HEK293T (cell line): Measurements from ENCODE around the gene VAMP2.

Experiments used
- ARNT ChIP-seq: fragments of 450-650 bp; IDR thresholded peaks from 2 replicates; pipeline ENCODE4 v1.6.1; 2017; ENCODE audit warnings: mild to moderate bottlenecking
- BHLHE40 ChIP-seq: fragments of 450-650 bp; IDR thresholded peaks from 2 replicates; pipeline ENCODE4 v1.6.1; 2016; ENCODE audit warnings: mild to moderate bottlenecking, moderate library complexity, borderline replicate concordance
- CTBP1 ChIP-seq: fragments of 450-650 bp; IDR thresholded peaks from 2 replicates; pipeline ENCODE4 v1.6.1; 2016; ENCODE audit warnings: borderline replicate concordance
- ELF4 ChIP-seq: fragments of 450-650 bp; IDR thresholded peaks from 2 replicates; pipeline ENCODE4 v1.6.1; 2017; ENCODE audit warnings: antibody characterized with exemption
- FOXA1 ChIP-seq: fragments of 450-650 bp; IDR thresholded peaks from 2 replicates; pipeline ENCODE4 v1.6.1; 2016; ENCODE audit warnings: mild to moderate bottlenecking
- FOXM1 ChIP-seq: fragments of 450-650 bp; IDR thresholded peaks from 2 replicates; pipeline ENCODE4 v1.6.1; 2017; ENCODE audit warnings: mild to moderate bottlenecking, borderline replicate concordance
- L3MBTL2 ChIP-seq: fragments of 450-650 bp; conservative IDR thresholded peaks from 2 replicates; pipeline ENCODE4 v1.6.1; 2016; ENCODE audit warnings: mild to moderate bottlenecking
- NFRKB ChIP-seq: fragments of 450-650 bp; IDR thresholded peaks from 2 replicates; pipeline ENCODE4 v1.6.1; 2016; ENCODE audit warnings: mild to moderate bottlenecking, moderate library complexity
- PKNOX1 ChIP-seq: fragments of 450-650 bp; IDR thresholded peaks from 2 replicates; pipeline ENCODE4 v1.6.1; 2016
- SP1 ChIP-seq: fragments of 450-650 bp; IDR thresholded peaks from 2 replicates; pipeline ENCODE4 v1.6.1; 2017
- SUZ12 ChIP-seq: fragments of 450-650 bp; IDR thresholded peaks from 2 replicates; pipeline ENCODE4 v1.6.1; 2016; ENCODE audit warnings: mild to moderate bottlenecking
- TARDBP ChIP-seq: fragments of 450-650 bp; IDR thresholded peaks from 2 replicates; pipeline ENCODE4 v1.6.1; 2016
- ZNF384 ChIP-seq: fragments of 450-650 bp; IDR thresholded peaks from 2 replicates; pipeline ENCODE4 v1.6.1; 2016

DNA sequence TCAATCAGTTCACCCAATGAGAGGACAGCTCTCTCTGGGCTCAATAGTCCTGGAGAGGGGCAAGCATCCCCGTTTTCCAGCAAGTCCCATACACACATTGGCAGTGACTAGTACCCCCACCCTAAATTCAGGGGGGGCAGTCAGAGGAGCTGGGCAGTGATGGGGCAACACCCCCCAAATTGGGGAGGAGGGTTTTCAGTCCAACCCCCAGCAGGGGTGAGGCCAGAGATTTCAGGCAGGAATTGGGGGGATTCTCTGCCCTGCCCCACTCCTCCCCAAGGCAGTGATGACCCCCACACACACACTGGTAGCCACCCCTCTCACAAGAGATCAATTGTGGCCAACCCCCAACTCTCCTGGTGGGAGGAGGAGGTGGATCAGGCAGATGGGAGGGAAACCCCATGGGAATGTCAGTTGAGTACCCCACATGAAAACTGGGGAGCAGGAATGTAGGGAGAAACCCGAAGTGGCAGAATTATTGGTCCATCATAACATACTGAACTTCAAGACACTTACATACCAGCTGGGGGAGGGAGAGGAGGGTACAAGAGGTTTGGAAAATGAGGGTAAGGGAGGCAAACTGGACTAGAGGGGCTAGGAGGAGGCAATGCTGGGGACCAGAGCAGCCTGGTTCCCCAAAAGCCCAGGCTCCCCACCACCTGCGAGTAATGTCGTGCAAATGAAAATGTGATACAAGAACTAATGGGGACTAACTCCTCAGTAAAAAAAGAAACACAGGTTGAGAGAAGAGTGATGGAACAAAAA is 3.1 kb downstream of the VAMP2 start:
- TF ChIP-seq NFRKB (no peak), ARNT (no peak), SP1 (no peak), FOXM1 (no peak), PKNOX1 (no peak), ELF4 (no peak), BHLHE40 (no peak), TARDBP (no peak), CTBP1 (no peak), SUZ12 (no peak), ZNF384 (no peak), FOXA1 (no peak), L3MBTL2 (no peak)
